ENCODE measurements around the gene ZDHHC7.
"Not testable (repeated sequence)": the region's sequence is repeated elsewhere in the genome, so short reads cannot be mapped to it uniquely, and the experiment has no call there.

Gene ZDHHC7, protein sequence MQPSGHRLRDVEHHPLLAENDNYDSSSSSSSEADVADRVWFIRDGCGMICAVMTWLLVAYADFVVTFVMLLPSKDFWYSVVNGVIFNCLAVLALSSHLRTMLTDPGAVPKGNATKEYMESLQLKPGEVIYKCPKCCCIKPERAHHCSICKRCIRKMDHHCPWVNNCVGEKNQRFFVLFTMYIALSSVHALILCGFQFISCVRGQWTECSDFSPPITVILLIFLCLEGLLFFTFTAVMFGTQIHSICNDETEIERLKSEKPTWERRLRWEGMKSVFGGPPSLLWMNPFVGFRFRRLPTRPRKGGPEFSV

DNA sequence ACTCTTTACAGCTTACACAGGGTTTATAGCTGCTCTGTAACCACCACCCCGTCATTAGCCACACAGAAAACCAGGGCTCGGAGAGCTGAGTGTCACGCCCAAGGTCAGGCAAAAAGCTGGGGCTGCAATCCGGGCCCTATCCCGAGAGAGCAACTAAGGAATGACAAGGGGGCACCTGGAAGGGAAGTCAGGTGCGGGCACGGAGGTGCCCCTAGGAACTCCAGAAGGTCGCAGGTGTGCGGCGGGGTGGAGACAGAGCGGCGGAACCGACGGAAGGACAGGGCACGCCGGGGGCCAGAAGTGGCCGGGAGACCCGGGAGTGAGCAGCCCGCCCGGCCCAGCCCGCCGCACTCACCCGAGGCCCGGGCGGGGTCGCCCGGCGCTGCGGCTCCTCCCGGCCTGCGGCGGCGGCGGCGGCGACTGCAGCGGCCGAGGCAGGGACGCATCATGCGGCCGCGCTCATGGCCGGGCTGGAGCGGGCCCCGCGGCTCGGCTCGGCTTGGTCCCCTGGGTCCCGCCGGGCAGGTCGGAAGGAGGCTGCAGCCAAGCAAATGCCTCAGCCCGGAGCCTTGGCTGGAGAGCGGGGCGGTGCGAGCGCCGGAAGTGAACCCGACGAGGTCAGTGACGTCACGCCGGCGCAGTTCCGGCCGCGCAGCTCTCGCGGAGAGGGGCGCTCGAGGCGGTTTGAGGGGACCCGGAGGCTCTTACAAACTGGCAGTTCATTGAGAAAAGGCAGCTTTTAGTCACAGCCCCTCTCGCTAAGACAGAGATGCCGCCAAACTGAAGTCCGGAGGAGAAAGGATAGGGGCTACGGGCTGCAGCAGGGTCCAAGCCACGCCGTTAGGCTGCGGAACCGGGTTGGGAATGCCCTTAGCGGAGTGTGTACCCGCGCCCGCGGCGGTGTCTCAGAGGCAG, at the start of gene ZDHHC7:
Gene ZDHHC7, minus strand, starts transcription at position 605 of the 915 bp plus-strand sequence. CDS start 20,917 bp downstream, outside the sequence.
- peak in 1 of 2 experiments; percentile 52 for DNase-seq (ENCODE audit: low read depth in 2 of 2)

DNA sequence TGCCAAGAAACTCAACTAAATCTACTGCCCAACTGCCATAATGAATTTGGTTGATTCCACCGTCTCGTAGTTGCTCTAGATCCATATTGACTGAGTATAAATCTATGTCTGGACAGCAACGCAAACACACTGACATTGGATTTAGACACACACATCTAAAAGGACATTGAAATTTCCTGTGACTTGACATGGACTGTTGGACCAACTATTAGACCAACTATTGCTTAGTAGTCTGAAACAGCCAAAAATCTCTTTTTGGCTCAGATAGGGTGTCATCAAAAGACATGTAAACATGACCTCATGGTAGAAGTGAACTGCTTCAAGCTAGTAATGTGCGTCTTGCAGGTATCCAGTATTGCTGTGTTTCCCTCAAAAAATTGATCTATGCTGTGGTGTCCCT, 47.6 kb upstream of the ZDHHC7 start:
- DNase-seq (ENCODE audit: low read depth in 2 of 2) = no peak

DNA sequence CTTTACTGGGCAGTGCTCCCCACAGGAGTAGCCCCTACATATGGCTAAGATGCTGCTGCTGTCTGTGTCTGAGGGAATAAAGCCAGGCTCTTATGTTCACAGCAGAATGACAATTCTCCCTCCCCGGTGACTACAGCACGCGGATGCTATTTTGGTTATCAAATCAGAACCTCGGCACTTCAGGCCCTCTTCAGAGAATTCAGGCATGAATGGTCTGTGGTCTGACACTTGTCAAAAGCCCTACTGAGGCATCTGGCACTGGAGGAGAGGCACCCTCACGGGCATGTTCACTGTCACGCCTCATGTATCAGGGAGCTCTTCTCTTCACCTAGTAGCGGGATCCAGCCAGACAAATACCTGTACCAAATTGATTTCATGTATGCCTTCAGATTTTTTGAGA, 46.6 kb upstream of the ZDHHC7 start:
- DNase-seq (ENCODE audit: low read depth in 2 of 2) = no peak

DNA sequence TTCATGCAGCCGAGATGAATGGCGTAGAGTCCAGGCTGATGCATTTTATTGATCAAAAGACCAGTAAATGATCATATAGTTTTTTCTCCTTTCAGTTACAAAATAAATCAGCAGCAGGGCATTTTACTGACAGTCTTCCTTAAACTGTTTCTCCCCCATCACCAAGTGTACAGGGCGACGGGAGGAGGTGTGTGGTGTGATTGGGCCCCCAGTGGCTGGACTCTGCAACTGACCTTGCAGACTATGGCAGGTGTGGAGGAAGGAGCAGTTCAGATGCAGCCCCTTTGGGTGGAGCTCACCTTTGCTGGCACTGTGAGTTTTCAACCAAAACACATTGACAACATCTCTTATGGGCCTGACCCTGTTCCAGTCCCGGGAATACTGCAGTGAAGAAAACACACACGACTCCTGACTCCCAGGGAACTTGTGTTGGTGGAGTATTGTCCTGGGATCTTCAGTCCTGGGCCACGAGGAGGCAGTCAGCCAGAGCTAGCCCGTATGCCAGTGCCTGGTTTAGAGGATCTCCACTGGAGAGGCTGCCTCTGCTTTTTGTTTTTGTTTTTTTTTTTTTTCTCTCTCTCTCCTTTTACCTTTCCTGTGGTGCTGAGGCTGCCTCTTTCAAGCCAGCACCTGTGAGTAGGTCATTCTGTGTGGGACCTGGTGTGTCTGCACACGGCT, 46.0 kb upstream of the ZDHHC7 start:
- DNase-seq (ENCODE audit: low read depth in 2 of 2) = no peak

DNA sequence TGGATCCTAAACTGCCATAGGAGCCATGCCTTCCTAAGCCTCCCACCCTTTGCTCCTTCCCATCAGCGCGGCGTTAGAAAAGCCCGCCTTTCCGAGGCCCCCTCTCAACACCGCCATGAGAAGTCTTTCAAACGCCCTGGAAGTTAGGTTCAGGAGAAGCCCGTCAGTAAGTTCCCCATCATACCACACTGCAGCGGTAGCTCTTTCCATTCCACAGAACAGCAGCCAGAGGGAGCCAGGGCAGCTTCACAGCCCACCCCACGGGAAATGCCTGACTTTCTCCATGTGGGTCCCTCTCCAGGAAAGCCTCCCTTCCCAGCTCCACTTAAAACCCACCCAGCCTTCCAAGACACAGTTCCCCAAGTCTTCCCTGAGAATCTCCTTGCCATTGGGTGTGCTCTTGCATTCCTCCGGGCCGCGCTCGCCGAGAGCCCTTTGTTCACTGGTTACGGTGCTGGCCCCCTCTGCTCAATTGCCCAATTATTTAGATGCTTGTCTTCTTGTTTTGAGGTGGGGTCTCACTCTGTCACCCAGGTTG, 44.9 kb upstream of the ZDHHC7 start:
- DNase-seq (ENCODE audit: low read depth in 2 of 2) = no peak

DNA sequence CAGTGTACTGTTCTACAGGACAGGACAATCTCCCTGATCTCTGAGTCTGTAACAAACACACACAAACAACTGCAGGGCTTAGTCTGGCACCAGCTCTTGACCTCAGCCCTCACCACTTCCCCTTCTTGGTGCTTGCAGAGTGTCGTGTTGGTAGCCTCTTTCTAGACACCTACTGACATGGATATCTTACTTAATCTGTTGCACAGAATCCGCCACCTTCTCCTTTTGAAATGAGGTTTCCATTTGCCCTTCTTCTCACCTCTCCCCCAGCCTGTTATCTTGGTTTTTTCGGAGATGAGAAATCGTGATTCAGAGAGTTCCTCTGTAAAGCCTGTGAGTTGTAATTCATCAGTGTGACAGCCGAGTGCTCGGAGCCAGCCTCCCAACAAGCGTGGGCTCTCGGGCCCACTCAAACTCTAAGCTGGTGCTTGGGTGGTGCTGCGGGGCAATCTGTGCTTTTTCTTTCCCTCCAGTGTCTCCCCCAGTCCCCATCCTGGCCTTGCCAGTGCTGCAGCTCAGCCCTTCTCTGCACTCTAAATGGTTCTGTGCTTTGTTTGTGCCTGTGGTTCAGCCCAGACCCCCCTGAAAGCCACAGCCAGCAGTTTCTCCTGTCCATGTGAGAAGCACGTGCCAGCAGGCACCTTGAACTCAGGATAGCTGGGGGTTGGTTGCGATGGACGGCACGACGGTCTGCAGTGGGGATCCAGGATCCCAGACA, 44.3 kb upstream of the ZDHHC7 start:
- no peak for DNase-seq (ENCODE audit: low read depth in 2 of 2)

DNA sequence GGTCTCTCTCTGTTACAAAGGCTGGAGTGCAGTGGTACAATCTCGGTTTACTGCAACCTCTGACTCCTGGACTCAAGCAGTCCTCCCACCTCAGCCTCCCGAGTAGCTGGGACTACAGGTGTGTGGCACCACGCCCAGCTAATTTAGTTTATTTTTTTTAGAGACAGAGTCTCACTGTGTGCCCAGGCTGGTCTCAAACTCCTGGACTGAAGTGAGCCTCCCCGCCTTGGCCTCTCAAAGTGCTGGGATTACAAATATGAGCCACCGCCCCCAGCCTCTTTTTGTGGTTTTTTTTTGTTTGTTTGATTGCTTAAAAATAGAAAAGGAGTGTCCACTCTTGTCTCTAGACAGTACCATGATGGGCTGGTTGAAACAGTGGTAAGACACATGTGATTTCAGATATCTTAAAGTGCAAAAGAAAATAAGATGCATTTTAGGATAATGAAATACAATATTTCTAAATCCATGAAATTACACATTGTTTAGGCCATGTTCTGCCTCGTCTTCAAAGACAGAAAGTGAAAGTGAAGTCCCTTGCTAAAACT, 43.7 kb upstream of the ZDHHC7 start:
- DNase-seq (ENCODE audit: low read depth in 2 of 2) = no peak

DNA sequence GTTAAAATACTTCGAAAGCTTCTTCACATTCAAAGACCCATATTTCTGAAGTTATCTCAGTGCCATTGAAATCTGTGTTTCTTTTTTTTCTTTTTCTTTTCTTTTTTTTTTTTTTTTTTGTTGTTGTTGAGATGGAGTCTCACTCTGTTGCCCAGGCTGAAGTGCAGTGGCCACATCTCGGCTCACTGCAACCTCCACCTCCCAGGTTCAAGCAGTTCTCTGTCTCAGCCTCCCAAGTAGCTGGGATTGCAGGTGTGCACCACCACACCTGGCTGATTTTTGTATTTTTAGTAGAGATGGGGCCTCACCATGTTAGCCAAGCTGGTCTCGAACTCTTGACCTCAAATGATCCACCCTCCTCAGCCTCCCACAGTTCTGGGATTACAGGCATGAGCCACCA, 43.0 kb upstream of the ZDHHC7 start:
- DNase-seq (ENCODE audit: low read depth in 2 of 2) = not testable (repeated sequence)

DNA sequence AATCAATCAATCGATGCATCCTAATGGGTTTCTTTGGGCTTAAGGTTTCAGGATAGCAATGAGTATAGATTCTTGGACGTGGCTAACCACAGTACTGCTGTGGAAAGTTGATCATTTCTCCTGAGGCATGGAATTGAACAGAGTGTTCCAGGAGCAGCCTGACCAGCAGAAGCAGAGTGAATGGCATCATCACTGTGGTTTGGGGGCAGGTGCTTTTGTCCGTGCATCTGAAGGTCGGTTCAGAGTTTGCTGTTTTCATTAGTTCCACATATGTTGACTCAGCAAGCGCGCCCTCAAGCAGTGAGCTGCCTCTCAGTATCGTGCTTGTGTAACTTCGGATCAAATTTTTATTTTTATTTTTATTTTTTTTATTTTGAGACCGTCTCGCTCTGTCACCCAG, 41.2 kb upstream of the ZDHHC7 start:
- no peak for DNase-seq (ENCODE audit: low read depth in 2 of 2)

DNA sequence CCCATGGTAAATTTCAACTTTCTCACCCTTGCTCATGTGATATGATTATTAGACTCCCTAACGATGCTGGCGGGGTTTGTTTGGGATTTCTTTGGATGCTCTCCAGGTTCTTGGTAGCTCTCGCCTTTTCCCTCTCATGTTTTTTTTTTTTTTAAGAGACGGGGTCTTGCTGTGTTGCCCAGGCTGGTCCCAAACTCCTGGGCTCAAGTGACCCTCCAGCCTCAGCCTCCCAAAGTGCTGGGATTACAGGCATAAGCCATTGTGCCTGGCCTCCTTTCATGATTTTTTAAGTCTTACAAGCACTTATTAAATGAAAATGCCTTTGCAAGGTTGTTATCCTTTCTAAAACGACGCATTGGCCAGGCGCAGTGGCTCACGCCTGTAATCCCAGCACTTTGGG, 40.3 kb upstream of the ZDHHC7 start:
- DNase-seq (ENCODE audit: low read depth in 2 of 2) = no peak

DNA sequence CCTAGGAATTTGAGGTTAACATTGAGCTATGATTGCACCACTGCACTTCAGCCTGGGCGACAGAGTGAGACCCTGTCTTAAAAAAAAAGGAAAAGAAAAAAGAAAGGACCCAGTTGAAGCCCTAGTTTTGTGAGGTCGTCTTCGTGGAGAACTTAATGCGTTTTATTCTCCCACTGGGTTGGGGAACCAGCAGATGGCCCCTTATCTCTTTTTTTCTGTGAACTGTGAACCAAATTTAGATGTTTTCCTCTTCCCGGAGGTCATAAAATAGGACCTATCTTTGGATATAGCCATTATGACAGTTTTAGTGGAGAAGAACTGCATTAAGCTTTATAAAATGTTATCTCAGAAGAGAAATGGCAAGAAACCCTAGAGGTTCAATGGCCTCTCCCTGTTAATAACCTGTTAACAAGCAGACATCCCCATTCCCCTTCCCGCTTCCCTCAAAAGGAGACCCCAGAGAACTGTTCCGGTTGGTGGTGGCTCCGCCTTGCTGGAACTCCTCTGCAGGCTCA, 39.8 kb upstream of the ZDHHC7 start:
- DNase-seq (ENCODE audit: low read depth in 2 of 2) = no peak

DNA sequence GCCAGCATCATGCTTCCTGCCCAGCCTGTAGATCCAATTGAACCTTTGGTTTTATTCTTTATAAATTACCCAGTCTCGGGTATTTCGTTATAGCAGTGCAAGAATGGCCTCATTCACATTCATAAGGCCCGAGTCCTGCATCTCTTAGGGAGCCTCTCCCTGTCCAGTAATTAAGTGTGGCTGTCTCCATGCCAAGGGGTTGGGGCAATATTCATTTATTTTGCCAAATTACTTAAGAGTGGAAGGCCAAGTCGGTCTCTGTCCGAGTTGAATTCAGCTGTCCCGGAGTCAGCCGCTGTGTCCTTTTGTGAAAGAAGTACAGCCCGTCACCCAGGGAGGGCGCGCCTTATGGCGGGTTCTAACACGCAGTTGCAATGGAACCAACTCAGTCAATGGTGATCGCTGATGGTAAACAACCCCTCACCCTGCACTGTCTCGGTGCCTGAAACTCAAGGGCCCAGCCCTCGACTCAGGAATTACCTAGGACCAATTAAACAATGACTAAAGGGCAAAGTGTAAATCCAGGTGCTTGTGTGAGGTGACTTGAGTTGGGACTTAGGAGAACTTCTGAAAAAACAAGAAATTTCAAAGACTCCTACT, 38.5 kb upstream of the ZDHHC7 start:
- no peak for DNase-seq (ENCODE audit: low read depth in 2 of 2)

DNA sequence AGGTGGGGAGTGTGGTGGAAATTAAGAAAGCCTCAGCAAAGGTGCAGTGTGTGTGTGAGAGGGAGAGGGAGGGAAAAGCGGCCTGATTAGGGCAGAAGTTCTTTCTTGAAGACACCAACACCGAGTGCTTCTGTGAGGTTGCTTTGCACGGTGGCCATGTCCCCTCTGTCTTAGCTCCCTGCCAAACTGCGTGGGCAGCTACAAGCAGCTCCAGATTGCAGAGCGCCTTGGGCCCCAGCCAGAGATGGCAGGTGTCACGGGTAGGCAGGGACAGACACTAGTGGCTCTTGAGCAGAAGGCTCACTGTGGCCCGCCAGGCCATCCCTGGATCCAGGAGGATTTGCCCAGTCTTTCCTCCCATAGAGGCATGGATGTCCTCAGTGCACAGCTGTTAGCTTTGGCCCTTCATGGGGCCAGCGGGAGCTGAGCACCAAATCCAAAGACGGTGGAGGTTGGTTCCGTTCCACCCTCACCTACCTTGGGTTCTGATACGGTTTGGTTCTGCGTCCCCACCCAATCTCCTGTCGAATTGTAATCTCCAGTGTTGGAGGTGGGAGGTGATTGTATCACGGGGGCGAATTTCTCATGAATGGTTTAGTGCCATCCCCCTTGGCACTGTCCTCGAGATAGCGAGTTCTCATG, 37.7 kb upstream of the ZDHHC7 start:
- DNase-seq (ENCODE audit: low read depth in 2 of 2) = no peak

DNA sequence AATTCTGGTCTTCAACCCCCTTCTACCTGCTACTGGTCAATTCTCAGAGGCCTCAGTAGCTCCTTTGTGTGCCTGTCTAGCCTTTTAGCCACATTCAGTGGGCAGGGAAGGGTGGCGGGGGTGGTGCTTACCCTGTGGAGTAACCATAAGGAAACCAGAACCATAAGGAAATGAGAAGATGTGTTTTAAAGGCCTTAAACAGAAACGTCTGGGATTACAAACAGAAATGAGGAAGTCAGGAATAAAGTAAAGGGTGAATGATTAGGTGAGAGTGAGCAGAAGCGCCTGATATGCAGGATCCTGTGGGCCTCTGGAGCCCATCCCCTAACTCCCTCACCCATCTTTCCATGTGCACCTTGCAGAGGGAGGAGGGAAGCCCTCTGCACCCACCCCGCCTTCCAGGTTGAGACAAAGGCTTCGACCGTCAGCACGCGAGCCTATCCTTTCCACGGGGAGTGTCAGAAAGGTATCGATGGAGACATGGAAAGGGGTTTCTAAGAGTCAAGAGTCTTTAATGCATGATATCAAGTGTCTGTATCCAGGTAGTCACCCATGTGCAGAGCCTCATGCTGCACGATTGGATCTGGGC, 36.6 kb upstream of the ZDHHC7 start:
- DNase-seq (ENCODE audit: low read depth in 2 of 2) = no peak

DNA sequence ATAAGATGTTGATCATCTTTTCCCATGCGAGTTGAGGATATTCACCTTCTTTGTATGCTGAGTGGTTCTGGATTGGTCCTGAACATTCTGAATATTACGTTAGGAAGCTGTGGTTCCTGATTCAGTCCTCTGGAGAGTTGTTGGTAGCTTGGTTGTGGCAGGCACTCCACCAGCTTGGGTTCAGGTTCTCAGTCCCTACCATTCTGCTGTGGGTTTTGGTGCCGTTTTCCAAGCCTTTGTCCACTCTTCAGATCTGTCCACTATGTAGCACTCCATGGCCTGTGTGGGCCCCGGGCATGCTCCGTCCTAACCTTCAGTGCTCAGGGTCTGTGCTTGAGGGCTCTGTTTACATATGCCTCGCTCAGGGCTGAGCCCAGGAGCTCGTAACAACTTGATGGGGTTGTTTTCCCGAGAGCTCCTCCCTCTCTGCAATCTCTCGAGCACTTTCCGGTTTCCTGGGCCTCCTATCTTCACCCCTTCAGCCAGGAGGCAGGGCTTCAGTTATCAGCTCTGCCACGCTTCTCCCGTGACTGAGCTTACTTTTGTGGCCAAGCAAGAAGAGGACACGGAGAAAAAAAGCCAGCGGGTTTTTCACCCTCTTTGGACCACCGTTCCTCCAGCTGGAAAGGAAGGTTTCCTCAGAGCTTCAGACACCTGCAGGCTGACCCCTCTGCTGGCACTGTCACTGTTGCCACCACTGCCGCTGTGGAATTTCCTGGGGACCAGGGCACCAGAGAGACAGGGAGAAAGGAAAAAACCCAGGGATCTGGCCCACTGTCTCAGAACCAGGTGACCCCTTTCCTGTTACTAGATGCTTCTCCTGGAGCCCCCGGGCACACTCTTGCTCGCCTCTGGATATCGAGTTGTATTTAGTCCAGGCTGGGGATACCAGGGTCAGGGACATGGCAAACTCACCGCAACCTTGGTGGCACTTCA, 35.9 kb upstream of the ZDHHC7 start:
- DNase-seq (ENCODE audit: low read depth in 2 of 2) = no peak

DNA sequence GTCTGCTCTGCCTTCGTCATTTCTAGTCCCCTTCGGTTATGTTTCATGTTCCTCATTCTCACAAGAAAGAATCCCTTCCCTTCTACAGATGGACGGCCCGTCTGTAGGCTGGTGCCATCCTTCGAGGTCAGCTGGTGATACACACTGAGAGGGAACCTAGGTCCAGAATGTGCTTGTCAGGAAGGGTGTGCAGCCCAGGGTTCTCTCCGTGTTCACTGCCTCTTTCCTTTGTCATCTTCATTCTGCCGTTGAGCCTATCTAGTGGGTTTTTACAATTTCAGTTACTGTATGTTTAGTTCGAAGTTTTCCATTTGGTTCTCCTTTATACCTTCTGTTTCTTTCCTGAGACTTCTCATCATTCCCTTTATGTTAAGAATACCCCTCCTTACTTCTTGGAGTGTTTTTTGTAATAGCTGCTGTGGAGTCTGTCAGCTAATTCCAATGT, 35.2 kb upstream of the ZDHHC7 start:
- DNase-seq (ENCODE audit: low read depth in 2 of 2) = no peak

DNA sequence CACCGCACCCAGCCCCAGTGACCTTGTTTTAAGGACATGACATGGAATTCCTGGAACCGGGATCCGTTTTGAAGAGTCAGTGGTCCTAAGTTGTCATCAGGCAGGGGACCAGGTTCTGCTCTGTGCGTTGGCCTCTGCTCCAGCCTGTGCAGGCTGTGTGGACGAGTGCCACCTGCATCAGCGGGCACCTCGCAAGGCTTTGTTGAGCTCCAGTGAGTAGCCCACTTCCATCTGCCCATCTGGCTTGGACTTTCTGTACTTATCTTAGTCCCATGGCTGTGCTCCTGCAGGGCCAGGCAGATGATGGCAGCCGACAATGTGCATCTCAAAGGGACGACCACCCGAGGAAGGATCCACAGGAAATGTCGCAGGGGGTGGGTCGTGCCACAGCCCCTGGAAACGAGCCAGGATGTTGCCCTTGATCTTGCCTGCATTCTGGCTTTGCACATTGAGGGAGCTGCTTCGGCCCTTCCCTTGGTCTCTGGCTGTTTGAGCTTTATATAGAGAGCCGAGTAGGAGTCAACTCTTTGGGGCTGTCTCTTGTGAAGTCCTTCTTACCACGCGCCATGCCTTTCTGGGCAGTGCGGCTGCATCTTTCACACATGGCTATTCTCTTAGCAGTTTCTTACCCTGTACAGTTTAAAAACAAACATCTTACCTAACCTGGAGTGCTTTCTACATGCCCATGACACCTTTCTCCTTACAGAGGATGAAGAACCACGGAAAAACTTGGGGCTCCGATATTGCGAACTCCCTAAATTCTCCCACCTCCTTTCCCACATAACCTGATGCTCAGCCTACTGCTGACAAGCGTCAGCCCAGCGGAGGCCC, 34.5 kb upstream of the ZDHHC7 start:
- no peak for DNase-seq (ENCODE audit: low read depth in 2 of 2)

DNA sequence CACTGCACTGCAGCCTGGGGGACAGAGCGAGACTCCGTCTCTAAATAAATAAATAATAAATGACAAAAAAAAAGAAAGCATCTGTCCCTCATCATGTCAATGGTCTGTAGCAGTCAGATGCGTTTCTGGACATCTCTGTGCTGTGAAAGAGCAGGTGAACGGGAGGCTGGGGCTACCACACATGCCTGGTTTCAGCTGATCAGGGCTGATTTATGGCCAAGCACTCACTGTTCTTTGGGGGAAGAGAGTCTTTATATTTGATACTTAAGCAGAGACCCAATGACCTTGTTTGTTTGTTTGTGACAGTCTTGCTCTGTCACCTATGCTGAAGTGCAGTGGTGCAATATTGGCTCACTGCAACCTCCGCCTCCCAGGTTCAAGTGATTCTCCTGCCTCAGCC, 33.7 kb upstream of the ZDHHC7 start:
- no peak for DNase-seq (ENCODE audit: low read depth in 2 of 2)

Data from fibroblast of skin of left biceps (primary cell).